Measurements from ENCODE around the gene IBSP.

IBSP gene

GRCh38 chr4:87835197-87835596 lies 35.8 kb downstream of the IBSP start:
- Histone ChIP-seq H3K9me3 (ENCODE audit: control insufficient read depth, low read length) (no peaks in the 10 kb centered on the region), H3K18ac (ENCODE audit: low read depth in 1 of 2, low read length in 2 of 2) (peak overlapping the region in 1 of 2 experiments; percentile 85), H2BK12ac (ENCODE audit: low read length in 2 of 2) (no peak overlapping the region), H3K23ac (ENCODE audit: low read length in 2 of 2) (no peak overlapping the region), H3K36me3 (ENCODE audit: control insufficient read depth in 1 of 2, insufficient read depth in 2 of 2, low read depth in 1 of 2, low read length in 2 of 2) (no peaks in the 10 kb centered on the region), H3K27ac (ENCODE audit: low read length, poor library complexity, severe bottlenecking) (no peak overlapping the region), H3K79me1 (replicated peaks; ENCODE audit: low read length, poor library complexity, severe bottlenecking) (no peaks in the 10 kb centered on the region), H3K27me3 (ENCODE audit: control insufficient read depth in 1 of 2, insufficient read depth in 1 of 2, low read length in 2 of 2) (no peaks in the 10 kb centered on the region), H3K4me1 (ENCODE audit: control insufficient read depth, insufficient read depth, low read depth, low read length) (peaks cover 3% of the 10 kb centered on the region), H3K4ac (ENCODE audit: low read depth in 1 of 2, low read length in 2 of 2) (no peak overlapping the region), H2AFZ (ENCODE audit: low read depth, low read length) (no peak overlapping the region), H3K14ac (ENCODE audit: low read length in 2 of 2) (no peak overlapping the region), H4K91ac (ENCODE audit: low read length) (no peak overlapping the region), H2BK120ac (ENCODE audit: low read depth, low read length) (no peak overlapping the region), H4K8ac (ENCODE audit: low read length) (no peak overlapping the region), H3K4me2 (ENCODE audit: low read length, poor library complexity, severe bottlenecking) (no peak overlapping the region), H3K9ac (ENCODE audit: low read length) (no peak overlapping the region), H3K4me3 (ENCODE audit: insufficient read depth in 1 of 2, low read depth in 1 of 2, low read length in 2 of 2) (no peak overlapping the region), H2BK15ac (ENCODE audit: low read depth, poor library complexity, severe bottlenecking) (no peak overlapping the region), H2AK5ac (ENCODE audit: low read length, severe bottlenecking) (no peak overlapping the region), H2BK5ac (ENCODE audit: low read depth, low read length, poor library complexity, severe bottlenecking) (no peak overlapping the region)
- 100% methylated on average over 1 of the region's 2 CpGs for WGBS
- DNase-seq = peak; percentile 45

- no peak overlapping the region for H3K4ac ChIP-seq (ENCODE audit: low read depth in 1 of 2, low read length in 2 of 2)
- no peak overlapping the region for H2BK120ac ChIP-seq (ENCODE audit: low read depth, low read length)
- H2BK15ac ChIP-seq (ENCODE audit: low read depth, poor library complexity, severe bottlenecking) = no peak overlapping the region
- DNase-seq = no peak
- H3K4me1 ChIP-seq (ENCODE audit: control insufficient read depth, insufficient read depth, low read depth, low read length) = peaks cover 3% of the 10 kb centered on the region
- no peak overlapping the region for H3K4me2 ChIP-seq (ENCODE audit: low read length, poor library complexity, severe bottlenecking)
- H3K27ac ChIP-seq (ENCODE audit: low read length, poor library complexity, severe bottlenecking) = no peak overlapping the region
- peak overlapping the region in 1 of 2 experiments; percentile 76 for H3K23ac ChIP-seq (ENCODE audit: low read length in 2 of 2)
- no peak overlapping the region for H2BK12ac ChIP-seq (ENCODE audit: low read length in 2 of 2)
- peak overlapping the region in 1 of 2 experiments; percentile 85 for H3K18ac ChIP-seq (ENCODE audit: low read depth in 1 of 2, low read length in 2 of 2)
- H3K9ac ChIP-seq (ENCODE audit: low read length) = no peak overlapping the region
- no peak overlapping the region for H2BK5ac ChIP-seq (ENCODE audit: low read depth, low read length, poor library complexity, severe bottlenecking)
- peak overlapping the region in 1 of 2 experiments; percentile 51 for H3K14ac ChIP-seq (ENCODE audit: low read length in 2 of 2)
- no peaks in the 10 kb centered on the region for H3K9me3 ChIP-seq (ENCODE audit: control insufficient read depth, low read length)
- 83% methylated on average over 1 of the region's 2 CpGs for WGBS
- H2AK5ac ChIP-seq (ENCODE audit: low read length, severe bottlenecking) = no peak overlapping the region
- no peak overlapping the region for H2AFZ ChIP-seq (ENCODE audit: low read depth, low read length)
- H4K8ac ChIP-seq (ENCODE audit: low read length) = no peak overlapping the region
- H3K36me3 ChIP-seq (ENCODE audit: control insufficient read depth in 1 of 2, insufficient read depth in 2 of 2, low read depth in 1 of 2, low read length in 2 of 2) = no peaks in the 10 kb centered on the region
- no peaks in the 10 kb centered on the region for H3K79me1 ChIP-seq (replicated peaks; ENCODE audit: low read length, poor library complexity, severe bottlenecking)
- no peak overlapping the region for H4K91ac ChIP-seq (ENCODE audit: low read length)
- no peak overlapping the region for H3K4me3 ChIP-seq (ENCODE audit: insufficient read depth in 1 of 2, low read depth in 1 of 2, low read length in 2 of 2)
- no peaks in the 10 kb centered on the region for H3K27me3 ChIP-seq (ENCODE audit: control insufficient read depth in 1 of 2, insufficient read depth in 1 of 2, low read length in 2 of 2)
Observed at GRCh38 chr4:87835743-87836142, 36.4 kb downstream of the IBSP start.

GRCh38 chr4:87838205-87838604 lies 38.9 kb downstream of the IBSP start:
- Histone ChIP-seq H3K79me1 (replicated peaks; ENCODE audit: low read length, poor library complexity, severe bottlenecking) (no peaks in the 10 kb centered on the region), H2BK5ac (ENCODE audit: low read depth, low read length, poor library complexity, severe bottlenecking) (no peak overlapping the region), H3K4me3 (ENCODE audit: insufficient read depth in 1 of 2, low read depth in 1 of 2, low read length in 2 of 2) (no peak overlapping the region), H4K91ac (ENCODE audit: low read length) (no peak overlapping the region), H3K4me1 (ENCODE audit: control insufficient read depth, insufficient read depth, low read depth, low read length) (peaks cover 3% of the 10 kb centered on the region), H4K8ac (ENCODE audit: low read length) (no peak overlapping the region), H2AK5ac (ENCODE audit: low read length, severe bottlenecking) (no peak overlapping the region), H3K27me3 (ENCODE audit: control insufficient read depth in 1 of 2, insufficient read depth in 1 of 2, low read length in 2 of 2) (no peaks in the 10 kb centered on the region), H2AFZ (ENCODE audit: low read depth, low read length) (no peak overlapping the region), H3K14ac (ENCODE audit: low read length in 2 of 2) (no peak overlapping the region), H3K23ac (ENCODE audit: low read length in 2 of 2) (no peak overlapping the region), H3K4ac (ENCODE audit: low read depth in 1 of 2, low read length in 2 of 2) (no peak overlapping the region), H3K9ac (ENCODE audit: low read length) (no peak overlapping the region), H3K18ac (ENCODE audit: low read depth in 1 of 2, low read length in 2 of 2) (no peak overlapping the region), H2BK12ac (ENCODE audit: low read length in 2 of 2) (no peak overlapping the region), H3K9me3 (ENCODE audit: control insufficient read depth, low read length) (no peaks in the 10 kb centered on the region), H2BK120ac (ENCODE audit: low read depth, low read length) (no peak overlapping the region), H3K36me3 (ENCODE audit: control insufficient read depth in 1 of 2, insufficient read depth in 2 of 2, low read depth in 1 of 2, low read length in 2 of 2) (no peaks in the 10 kb centered on the region), H3K27ac (ENCODE audit: low read length, poor library complexity, severe bottlenecking) (no peak overlapping the region), H2BK15ac (ENCODE audit: low read depth, poor library complexity, severe bottlenecking) (no peak overlapping the region), H3K4me2 (ENCODE audit: low read length, poor library complexity, severe bottlenecking) (no peak overlapping the region)
- no peak for DNase-seq
- 97% methylated on average over 2 of the region's 6 CpGs for WGBS

- H2AFZ ChIP-seq (ENCODE audit: low read depth, low read length) = no peak overlapping the region
- H3K4me2 ChIP-seq (ENCODE audit: low read length, poor library complexity, severe bottlenecking) = no peak overlapping the region
- H3K4ac ChIP-seq (ENCODE audit: low read depth in 1 of 2, low read length in 2 of 2) = no peak overlapping the region
- H3K36me3 ChIP-seq (ENCODE audit: control insufficient read depth in 1 of 2, insufficient read depth in 2 of 2, low read depth in 1 of 2, low read length in 2 of 2) = no peaks in the 10 kb centered on the region
- peaks cover 3% of the 10 kb centered on the region for H3K4me1 ChIP-seq (ENCODE audit: control insufficient read depth, insufficient read depth, low read depth, low read length)
- H3K9me3 ChIP-seq (ENCODE audit: control insufficient read depth, low read length) = no peaks in the 10 kb centered on the region
- no peaks in the 10 kb centered on the region for H3K79me1 ChIP-seq (replicated peaks; ENCODE audit: low read length, poor library complexity, severe bottlenecking)
- H3K23ac ChIP-seq (ENCODE audit: low read length in 2 of 2) = no peak overlapping the region
- H3K27ac ChIP-seq (ENCODE audit: low read length, poor library complexity, severe bottlenecking) = no peak overlapping the region
- H2BK15ac ChIP-seq (ENCODE audit: low read depth, poor library complexity, severe bottlenecking) = no peak overlapping the region
- H2BK5ac ChIP-seq (ENCODE audit: low read depth, low read length, poor library complexity, severe bottlenecking) = no peak overlapping the region
- H3K4me3 ChIP-seq (ENCODE audit: insufficient read depth in 1 of 2, low read depth in 1 of 2, low read length in 2 of 2) = no peak overlapping the region
- DNase-seq = peak; percentile 52
- H4K91ac ChIP-seq (ENCODE audit: low read length) = no peak overlapping the region
- H3K18ac ChIP-seq (ENCODE audit: low read depth in 1 of 2, low read length in 2 of 2) = no peak overlapping the region
- H2AK5ac ChIP-seq (ENCODE audit: low read length, severe bottlenecking) = no peak overlapping the region
- whole genome bisulfite sequencing = 83% methylated on average over 3 of the region's 7 CpGs
- H3K9ac ChIP-seq (ENCODE audit: low read length) = no peak overlapping the region
- no peak overlapping the region for H2BK12ac ChIP-seq (ENCODE audit: low read length in 2 of 2)
- H3K14ac ChIP-seq (ENCODE audit: low read length in 2 of 2) = no peak overlapping the region
- H2BK120ac ChIP-seq (ENCODE audit: low read depth, low read length) = no peak overlapping the region
- H4K8ac ChIP-seq (ENCODE audit: low read length) = no peak overlapping the region
- H3K27me3 ChIP-seq (ENCODE audit: control insufficient read depth in 1 of 2, insufficient read depth in 1 of 2, low read length in 2 of 2) = no peaks in the 10 kb centered on the region
Observed at GRCh38 chr4:87838890-87839591, 39.7 kb downstream of the IBSP start.
